A673 (cell line): ENCODE measurements around the gene DNMT3B. TPM values are rescaled to one million over a fixed set of nuclear protein-coding genes. Genes with fewer than 3 reads are reported as not detected.

ENCODE experiments used
- BruUV-seq: library from RNA; stranded (reverse); fragments of 400-500 nt; replicated peaks from 2 replicates; lab custom pipeline; 2021; lab: Mats Ljungman, UMichigan
- CTCF ChIA-PET: fragments of 300-600 bp; sonication (Branson Sonifier 250); formaldehyde crosslinking; loops from one replicate; lab custom pipeline; 2022; ENCODE audit warnings: antibody characterized with exemption; lab: Charles Lee
- POLR2A ChIA-PET: fragments of 300-600 bp; sonication (Branson Sonifier 250); formaldehyde crosslinking; loops from one replicate; lab custom pipeline; 2022; ENCODE audit warnings: antibody characterized with exemption; ENCODE audit not compliant: low non-redundant PET; lab: Charles Lee
- DNase-seq: peaks from one replicate; pipeline ENCODE4 v3.0.0-alpha.2; 2015; ENCODE audit warnings: low spot score
- H3K27ac ChIP-seq: fragments of 200-600 bp; sonication (generic); 2 replicates; pipeline ENCODE4 v1.5.1; 2016; ENCODE audit warnings: mixed run types, low read depth, mild to moderate bottlenecking, mixed read lengths, antibody characterized with exemption, low read length; ENCODE audit not compliant: poor library complexity, severe bottlenecking
- H3K27me3 ChIP-seq: fragments of 200-600 bp; sonication (generic); replicated peaks from 2 replicates; pipeline ENCODE4 v1.6.1; 2017; ENCODE audit warnings: mixed run types, low read depth, mild to moderate bottlenecking, mixed read lengths, antibody characterized with exemption, low read length; ENCODE audit not compliant: insufficient read depth, poor library complexity
- H3K36me3 ChIP-seq: fragments of 200-600 bp; sonication (generic); 2 replicates; pipeline ENCODE4 v1.6.1; 2016; ENCODE audit warnings: mixed run types, mild to moderate bottlenecking, mixed read lengths, antibody characterized with exemption, low read length; ENCODE audit not compliant: insufficient read depth, poor library complexity, severe bottlenecking
- H3K4me1 ChIP-seq: fragments of 200-600 bp; sonication (generic); 2 replicates; pipeline ENCODE4 v1.6.1; 2017; ENCODE audit warnings: mixed run types, mild to moderate bottlenecking, mixed read lengths, antibody characterized with exemption, low read length; ENCODE audit not compliant: insufficient read depth, poor library complexity, severe bottlenecking
- H3K4me3 ChIP-seq: fragments of 200-600 bp; sonication (generic); 2 replicates; pipeline ENCODE4 v1.5.1; 2016; ENCODE audit warnings: low read depth, mixed run types, mild to moderate bottlenecking, mixed read lengths, low read length; ENCODE audit not compliant: poor library complexity, severe bottlenecking
- H3K9me3 ChIP-seq: fragments of 200-600 bp; sonication (generic); 2 replicates; pipeline ENCODE4 v1.6.1; 2016; ENCODE audit warnings: mixed run types, low read depth, mild to moderate bottlenecking, mixed read lengths, antibody characterized with exemption, low read length; ENCODE audit not compliant: poor library complexity, severe bottlenecking
- EZH2 ChIP-seq: fragments of 200-600 bp; sonication (generic); IDR thresholded peaks from 2 replicates; pipeline ENCODE4 v1.6.1; 2017; ENCODE audit warnings: borderline replicate concordance, low read depth, mild to moderate bottlenecking, mixed read lengths, antibody characterized with exemption, low read length; ENCODE audit not compliant: poor library complexity, severe bottlenecking
- intact Hi-C: fragments of 100-400 bp; cut with micrococcal nuclease; formaldehyde crosslinking; loops from one replicate; pipeline ENCODE4 v1.10.0; 2022; ENCODE audit not compliant: unreplicated experiment
- total RNA-seq: library from RNA; stranded (reverse); gene quantifications from 2 replicates; pipeline ENCODE4 v1.2.3, GENCODE V29; 2021
- TF ChIP-seq, protein P1 (sequence below): fragments of 300-800, 200-600 bp; sonication (generic); conservative IDR thresholded peaks from 2 replicates; pipeline ENCODE4 v1.5.1; 2017; ENCODE audit warnings: low read depth, mild to moderate bottlenecking, antibody characterized with exemption, low read length, moderate library complexity, mixed read lengths

DNMT3B gene
- total RNA-seq, 1 experiment from 2014 or later = 3.8 TPM

- H3K4me3 ChIP-seq = no peak overlapping the region
- CTCF ChIA-PET = no interaction called here
- no peak for DNase-seq
- TF ChIP-seq EZH2 = no peak
- TF ChIP-seq, protein P1, sequence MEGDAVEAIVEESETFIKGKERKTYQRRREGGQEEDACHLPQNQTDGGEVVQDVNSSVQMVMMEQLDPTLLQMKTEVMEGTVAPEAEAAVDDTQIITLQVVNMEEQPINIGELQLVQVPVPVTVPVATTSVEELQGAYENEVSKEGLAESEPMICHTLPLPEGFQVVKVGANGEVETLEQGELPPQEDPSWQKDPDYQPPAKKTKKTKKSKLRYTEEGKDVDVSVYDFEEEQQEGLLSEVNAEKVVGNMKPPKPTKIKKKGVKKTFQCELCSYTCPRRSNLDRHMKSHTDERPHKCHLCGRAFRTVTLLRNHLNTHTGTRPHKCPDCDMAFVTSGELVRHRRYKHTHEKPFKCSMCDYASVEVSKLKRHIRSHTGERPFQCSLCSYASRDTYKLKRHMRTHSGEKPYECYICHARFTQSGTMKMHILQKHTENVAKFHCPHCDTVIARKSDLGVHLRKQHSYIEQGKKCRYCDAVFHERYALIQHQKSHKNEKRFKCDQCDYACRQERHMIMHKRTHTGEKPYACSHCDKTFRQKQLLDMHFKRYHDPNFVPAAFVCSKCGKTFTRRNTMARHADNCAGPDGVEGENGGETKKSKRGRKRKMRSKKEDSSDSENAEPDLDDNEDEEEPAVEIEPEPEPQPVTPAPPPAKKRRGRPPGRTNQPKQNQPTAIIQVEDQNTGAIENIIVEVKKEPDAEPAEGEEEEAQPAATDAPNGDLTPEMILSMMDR = no peak
- H3K27ac ChIP-seq = no peak overlapping the region
- H3K36me3 ChIP-seq = no peaks in the 10 kb centered on the region
- intact Hi-C loops = no loop called here
- POLR2A ChIA-PET = no interaction called here
- no peaks in the 10 kb centered on the region for H3K4me1 ChIP-seq
- BruUV-seq = no TSS peak
- H3K9me3 ChIP-seq = no peaks in the 10 kb centered on the region
- no peaks in the 10 kb centered on the region for H3K27me3 ChIP-seq
These were observed 10.9 kb upstream of the DNMT3B start for GRCh38 chr20:32751293-32751692.

DNA sequence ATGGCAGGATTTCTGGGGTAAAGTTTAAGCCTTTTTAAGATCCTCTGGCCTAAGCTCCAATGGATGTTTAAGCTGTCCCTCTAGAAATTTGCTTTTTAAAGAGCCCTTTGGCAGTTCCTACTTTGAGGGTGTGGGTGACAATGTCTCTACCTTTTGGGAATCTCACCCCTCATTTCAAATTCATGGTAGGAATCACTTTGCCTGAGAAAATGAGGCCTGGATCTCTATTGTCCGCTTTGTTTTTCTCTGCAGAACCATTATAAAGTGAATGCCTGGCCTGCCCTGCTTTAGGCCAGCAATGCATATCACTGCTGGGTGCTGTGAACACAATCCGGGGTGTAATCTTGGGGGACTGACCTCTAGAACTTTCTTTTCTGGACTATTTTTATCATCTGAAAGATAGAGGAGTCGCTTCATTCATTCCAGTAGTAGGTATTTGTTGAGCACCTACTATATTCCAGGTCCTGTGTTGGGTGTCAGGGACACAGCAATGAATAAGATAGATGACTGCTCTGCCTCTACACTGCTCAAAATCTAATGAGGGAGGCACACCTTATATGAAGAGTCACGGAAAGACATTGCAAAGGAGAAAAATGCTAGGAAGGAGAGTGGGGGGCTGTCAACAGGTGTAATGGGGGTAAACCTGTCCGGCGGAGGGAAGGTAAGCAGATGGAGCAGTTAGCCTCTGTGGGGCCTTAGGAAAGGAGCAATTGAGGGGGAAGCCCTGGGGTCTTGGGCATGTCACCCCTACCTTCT, 10.3 kb upstream of the DNMT3B start:
- intact Hi-C loops = no loop called here
- Histone ChIP-seq H3K36me3 (no peaks in the 10 kb centered on the region), H3K4me1 (no peaks in the 10 kb centered on the region), H3K4me3 (no peak overlapping the region), H3K27me3 (no peaks in the 10 kb centered on the region), H3K27ac (no peak overlapping the region), H3K9me3 (no peaks in the 10 kb centered on the region)
- no TSS peak for BruUV-seq
- TF ChIP-seq, protein P1 = no peak
- no peak for TF ChIP-seq EZH2
- DNase-seq = no peak
- ChIA-PET POLR2A (no interaction called here), CTCF (no interaction called here)

DNA sequence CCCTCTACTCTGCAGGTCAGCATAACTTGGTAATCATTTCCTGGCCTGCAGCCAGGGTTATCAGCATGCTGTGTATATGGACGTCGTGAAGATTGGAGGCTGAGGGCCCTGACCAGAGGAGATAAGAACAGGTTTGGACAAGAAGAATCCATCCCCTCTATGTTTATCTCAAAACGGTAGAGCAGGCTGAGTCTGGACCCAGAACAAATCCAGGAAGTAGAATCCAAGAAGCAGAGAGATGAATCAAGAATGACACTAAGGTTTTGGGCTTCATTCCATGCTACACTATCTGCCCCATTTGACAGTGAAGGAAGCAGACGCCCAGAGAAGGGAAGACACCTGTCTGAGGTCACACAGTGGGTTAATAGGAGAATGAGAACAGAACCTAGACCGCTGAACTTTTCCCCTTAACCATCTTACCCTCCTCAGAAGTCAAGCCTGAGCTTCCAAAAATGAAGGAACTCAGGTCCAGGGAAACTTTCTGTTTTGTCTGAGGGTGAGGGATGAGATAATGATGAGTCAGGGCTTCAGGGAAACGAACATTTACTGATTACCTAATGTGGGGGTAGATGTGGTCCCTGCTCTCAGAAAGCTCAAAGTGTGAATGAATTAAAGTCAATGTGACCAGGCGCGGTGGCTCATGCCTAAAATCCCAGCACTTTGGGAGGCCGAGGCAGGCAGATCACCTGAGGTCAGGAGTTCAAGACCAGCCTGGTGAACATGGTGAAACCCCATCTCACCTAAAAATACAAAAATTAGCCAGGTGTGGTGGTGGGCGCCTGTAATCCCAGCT, 9.5 kb upstream of the DNMT3B start:
- no peak overlapping the region for H3K4me3 ChIP-seq
- H3K27me3 ChIP-seq = no peaks in the 10 kb centered on the region
- intact Hi-C loops = no loop called here
- no peaks in the 10 kb centered on the region for H3K9me3 ChIP-seq
- TF ChIP-seq, protein P1 = no peak
- no peak for TF ChIP-seq EZH2
- H3K27ac ChIP-seq = no peak overlapping the region
- DNase-seq = no peak
- no peaks in the 10 kb centered on the region for H3K36me3 ChIP-seq
- no TSS peak for BruUV-seq
- POLR2A ChIA-PET = no interaction called here
- CTCF ChIA-PET = no interaction called here
- H3K4me1 ChIP-seq = no peaks in the 10 kb centered on the region
